GM18861 (cell line): ENCODE data around the gene NPR2.

ENCODE experiments used
- ATAC-seq: cut with Tn5 transposase; IDR thresholded peaks from one replicate; pipeline ENCODE4 v1.9.1; 2021; ENCODE audit not compliant: unreplicated experiment

NPR2 gene

GRCh38 chr9:35763181-35763580 lies 28.2 kb upstream of the NPR2 start:
- ATAC-seq: no peak

GRCh38 chr9:35763803-35764202 lies 27.6 kb upstream of the NPR2 start:
- no peak for ATAC-seq

DNA sequence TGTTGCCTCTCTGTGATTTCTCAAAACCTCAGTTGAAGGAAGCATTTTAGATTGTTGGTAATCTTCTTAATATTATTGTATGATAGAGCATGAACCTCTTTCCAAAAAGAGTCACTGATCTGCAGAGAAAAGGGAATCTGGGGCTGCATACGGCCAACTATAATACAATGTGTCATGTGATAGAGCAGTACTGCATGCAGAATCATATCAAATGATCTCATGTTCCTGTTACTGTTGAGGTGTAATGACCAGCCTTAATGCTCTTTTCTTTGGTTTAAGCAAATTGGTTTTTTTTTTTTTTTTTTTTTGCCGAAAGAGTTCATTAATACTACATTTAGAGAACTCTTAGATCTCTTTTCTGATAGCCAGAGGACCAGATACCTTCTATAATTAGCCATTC lies 24.4 kb upstream of the NPR2 start:
- ATAC-seq: no peak

- ATAC-seq: no peak
Measured at GRCh38 chr9:35767458-35767857, 23.9 kb upstream of the NPR2 start.

GRCh38 chr9:35769763-35770162 lies 21.6 kb upstream of the NPR2 start:
- ATAC-seq: no peak

DNA sequence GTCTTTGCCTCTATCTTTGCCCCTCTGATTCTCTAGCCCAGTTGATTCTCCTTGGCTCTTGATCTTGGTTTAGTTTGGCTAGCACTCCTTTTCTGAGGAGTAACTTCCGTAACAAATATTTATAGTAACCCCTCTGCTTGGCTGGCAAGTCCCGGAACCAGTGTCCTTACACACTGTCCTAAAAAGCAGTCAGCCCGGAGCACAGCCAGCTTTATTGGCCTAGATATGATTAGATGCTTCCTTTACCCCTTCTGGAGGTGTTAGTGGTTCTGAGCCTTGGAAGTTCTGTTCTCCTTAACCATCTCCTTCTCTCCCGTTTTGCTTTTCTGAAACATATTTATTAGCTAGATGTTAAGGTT lies 20.3 kb upstream of the NPR2 start:
- ATAC-seq: no peak

DNA sequence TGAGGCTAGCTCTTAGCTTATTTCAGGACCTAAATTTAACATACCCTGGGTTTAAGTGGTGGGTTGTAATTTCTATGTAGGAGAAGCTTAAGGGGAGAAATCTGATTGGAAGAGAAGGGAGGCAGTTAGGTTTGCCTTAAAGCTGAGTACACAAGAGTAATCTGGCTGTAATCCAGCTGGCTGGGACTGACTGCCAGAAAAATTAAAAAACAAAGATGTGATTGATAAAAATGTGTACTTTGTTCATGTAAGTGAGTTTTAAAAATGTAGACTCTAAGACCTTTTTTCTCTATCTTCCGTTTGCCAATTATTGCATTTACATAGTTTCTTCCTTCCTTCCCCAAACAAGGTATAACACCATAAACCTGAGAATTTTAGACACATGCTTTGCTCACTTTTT lies 19.9 kb upstream of the NPR2 start:
- no peak for ATAC-seq

- no peak for ATAC-seq
Measured at GRCh38 chr9:35771943-35772342, 19.4 kb upstream of the NPR2 start.

DNA sequence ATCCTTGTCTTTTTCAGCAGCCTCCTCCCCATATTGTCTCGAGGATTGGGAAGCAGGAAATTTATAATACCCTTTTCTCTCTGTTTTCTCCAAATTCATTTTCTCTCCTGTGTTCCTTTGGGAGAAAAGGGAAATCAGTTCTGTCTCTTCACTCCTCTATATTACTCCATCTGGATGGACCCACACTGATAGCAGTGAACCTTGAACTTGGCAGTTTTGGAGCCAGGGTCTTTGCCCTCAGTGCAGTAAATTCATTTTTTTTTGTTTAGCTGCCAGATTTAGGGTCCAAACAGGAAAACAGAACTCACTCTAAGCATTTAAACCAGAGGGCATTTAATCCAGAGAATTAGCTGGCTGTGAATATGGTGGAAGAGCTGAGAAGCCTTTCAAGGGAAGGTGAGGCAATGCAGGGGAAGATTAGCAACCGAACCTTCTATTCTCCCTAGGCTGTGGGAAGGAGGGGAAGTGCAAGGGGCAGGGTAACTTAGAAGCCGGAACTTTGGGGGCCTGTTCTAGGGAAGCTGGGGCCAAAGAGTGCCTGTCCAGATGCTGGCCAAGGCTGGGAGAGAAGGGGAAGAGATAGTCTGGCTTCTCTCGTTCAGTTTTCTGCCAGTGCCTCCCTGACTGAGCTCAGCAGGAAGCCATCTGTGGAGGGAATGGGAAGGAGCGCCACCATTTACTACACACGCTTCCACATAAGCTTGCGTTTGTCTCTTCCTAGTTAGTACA lies 16.3 kb upstream of the NPR2 start:
- no peak for ATAC-seq

DNA sequence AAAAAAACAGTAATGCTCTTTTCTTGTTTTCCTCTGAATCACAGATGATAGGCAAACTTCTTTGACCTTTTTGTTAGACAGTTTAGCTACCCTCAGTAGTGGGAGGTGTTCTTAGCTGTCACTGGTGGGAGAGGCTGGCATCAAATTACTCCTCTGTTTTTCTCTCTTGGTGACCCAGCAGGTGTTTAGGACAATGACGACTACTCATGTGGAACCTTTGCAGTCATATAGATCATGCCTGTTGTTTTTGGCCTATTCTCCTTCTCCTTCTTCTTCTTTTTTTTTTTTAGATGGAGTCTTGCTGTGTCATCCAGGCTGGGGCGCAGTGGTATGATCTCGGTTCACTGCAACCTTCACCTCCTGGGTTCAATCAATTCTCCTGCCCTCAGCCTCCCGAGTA lies 15.4 kb upstream of the NPR2 start:
- no peak for ATAC-seq

GRCh38 chr9:35778496-35778895 lies 12.9 kb upstream of the NPR2 start:
- no peak for ATAC-seq

DNA sequence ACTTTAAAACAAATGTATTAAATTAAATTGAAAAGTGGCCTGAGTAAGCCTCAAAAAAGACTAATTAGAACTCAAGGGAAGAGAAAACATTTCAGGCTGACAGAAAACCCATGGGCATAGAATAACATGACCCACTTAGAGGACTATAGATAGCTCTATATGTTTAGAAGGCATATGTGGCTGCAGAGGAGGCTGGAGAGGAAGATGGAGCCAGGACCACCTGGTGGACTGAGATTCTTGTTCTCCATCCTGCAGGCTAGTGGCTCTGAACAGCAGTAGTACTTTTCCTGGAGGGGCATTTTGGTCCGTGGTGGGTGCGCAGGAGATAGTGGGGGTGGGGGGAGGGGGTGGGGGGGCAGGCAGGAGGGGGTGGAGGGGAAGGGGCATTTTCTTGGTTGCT lies 10.3 kb upstream of the NPR2 start:
- ATAC-seq: no peak

GRCh38 chr9:35783418-35783817 lies 8.0 kb upstream of the NPR2 start:
- no peak for ATAC-seq

- no peak for ATAC-seq
Measured at GRCh38 chr9:35789541-35789940, 1.9 kb upstream of the NPR2 start.

- ATAC-seq: no peak
Measured at GRCh38 chr9:35790025-35790384, 1.4 kb upstream of the NPR2 start.

GRCh38 chr9:35790385-35791296 lies 750 bp upstream of the NPR2 start:
- ATAC-seq: no peak

GRCh38 chr9:35792024-35792813 lies 828 bp downstream of the NPR2 start:
- no peak for ATAC-seq

DNA sequence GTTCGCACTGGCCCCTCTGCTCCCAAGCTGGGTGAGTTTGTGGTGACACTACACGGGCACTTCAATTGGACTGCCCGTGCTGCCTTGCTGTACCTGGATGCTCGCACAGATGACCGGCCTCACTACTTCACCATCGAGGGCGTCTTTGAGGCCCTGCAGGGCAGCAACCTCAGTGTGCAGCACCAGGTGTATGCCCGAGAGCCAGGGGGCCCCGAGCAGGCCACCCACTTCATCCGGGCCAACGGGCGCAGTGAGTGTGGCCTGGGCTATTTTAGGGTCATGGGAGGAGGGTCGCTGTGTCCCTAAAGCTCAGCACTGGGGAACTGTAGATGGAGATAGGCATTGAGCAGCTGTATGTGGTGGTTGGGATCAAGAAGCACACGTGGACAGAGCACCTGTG lies 1.4 kb downstream of the NPR2 start:
- ATAC-seq: no peak

DNA sequence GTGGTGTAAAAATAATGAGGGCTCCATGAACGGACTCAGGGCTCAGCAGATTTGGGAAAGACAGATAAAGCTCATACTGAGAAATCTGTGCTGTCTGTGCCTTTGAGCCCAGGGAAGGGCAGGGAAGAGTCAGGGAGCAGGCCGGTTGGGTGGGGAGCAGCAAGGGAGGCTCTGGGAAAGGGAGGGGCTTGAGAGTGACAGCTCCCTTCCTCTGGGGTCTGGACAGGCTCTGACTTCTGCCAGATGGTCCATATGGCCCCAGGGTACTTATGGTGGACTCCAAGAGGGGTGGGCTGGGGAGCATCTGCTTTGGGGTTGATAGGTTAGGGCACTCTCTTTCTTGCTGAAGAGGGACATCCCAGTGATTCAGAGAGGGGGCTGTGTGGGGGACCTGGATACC lies 2.1 kb downstream of the NPR2 start:
- ATAC-seq: no peak

DNA sequence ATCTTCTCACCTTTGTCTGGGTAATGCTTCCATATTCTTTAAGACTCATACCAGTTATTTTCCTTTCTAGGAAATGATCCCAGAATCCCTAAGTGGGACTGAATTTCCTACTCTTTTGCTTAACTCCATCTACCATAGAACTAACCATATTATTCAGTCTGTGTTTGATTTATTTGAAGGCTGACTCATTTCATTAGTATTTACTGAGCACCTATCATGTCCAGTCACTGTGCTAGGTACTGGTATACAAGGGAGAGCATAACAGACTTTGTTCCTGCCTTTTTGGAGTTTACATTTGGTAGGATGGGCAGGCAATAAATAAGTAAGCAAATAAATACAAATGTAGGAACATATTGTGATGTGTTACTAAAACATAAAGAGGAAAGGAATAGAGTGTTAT lies 4.3 kb downstream of the NPR2 start:
- no peak for ATAC-seq

GRCh38 chr9:35797311-35798109 lies 6.1 kb downstream of the NPR2 start:
- no peak for ATAC-seq
